RWPE1 (cell line): ENCODE data around the gene NAV3.
A peak's percentile ranks its signal among the peaks of the same experiment; 100 is the strongest.

ENCODE experiments used
- CTCF ChIA-PET: fragments of 350-600 bp; sonication (Branson Sonifier 250); formaldehyde crosslinking; extraction: SDS; loops from one replicate; lab custom pipeline; 2021; lab: Yijun Ruan, JAX
- POLR2A ChIA-PET: fragments of 400-600 bp; formaldehyde crosslinking; extraction: SDS; loops from one replicate; lab custom pipeline; 2020; ENCODE audit warnings: antibody characterized with exemption; ENCODE audit not compliant: low non-redundant PET; lab: Yijun Ruan, JAX
- DNase-seq: peaks from one replicate; pipeline ENCODE4 v3.0.0; 2012; ENCODE audit warnings: low spot score
- H3K27ac ChIP-seq: fragments of 450-650 bp; 2 replicates; pipeline ENCODE4 v1.5.1; 2017
- TF ChIP-seq, protein P1 (sequence below): fragments of 450-650 bp; conservative IDR thresholded peaks from 2 replicates; pipeline ENCODE4 v1.5.1; 2017; ENCODE audit warnings: low read depth, mild to moderate bottlenecking

The NAV3 gene

DNA sequence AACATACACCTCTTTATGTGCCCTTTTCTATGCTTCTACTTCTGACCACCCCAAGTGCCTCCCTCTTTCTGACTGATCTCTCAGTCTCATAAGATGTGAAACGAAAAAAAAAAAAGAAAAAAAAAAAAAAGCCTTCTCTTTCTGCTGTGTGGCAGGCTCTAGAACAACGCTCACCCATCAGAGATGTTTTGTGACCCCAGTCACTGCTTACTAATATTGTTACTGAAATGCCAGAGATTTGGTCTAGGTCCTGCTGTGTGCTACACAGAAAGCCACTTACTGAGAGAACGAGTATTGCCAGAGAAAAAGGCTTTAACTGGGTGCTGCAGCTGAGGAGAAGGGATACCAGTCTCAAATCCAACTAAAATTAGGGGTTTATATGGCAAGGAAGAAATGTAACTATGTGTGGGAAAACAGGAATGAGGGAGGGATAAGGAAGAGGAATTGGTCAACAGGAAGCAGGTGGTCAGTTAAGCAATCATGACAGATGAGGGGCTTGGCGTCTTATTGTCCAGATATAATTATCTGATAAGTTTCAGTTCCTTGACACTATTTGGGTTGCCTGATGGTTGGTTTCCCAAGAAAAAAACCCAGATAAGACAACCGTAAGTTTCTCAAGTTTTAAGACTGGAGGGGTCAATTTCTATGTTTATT lies 149.0 kb downstream of the NAV3 start:
- TF ChIP-seq, protein P1, sequence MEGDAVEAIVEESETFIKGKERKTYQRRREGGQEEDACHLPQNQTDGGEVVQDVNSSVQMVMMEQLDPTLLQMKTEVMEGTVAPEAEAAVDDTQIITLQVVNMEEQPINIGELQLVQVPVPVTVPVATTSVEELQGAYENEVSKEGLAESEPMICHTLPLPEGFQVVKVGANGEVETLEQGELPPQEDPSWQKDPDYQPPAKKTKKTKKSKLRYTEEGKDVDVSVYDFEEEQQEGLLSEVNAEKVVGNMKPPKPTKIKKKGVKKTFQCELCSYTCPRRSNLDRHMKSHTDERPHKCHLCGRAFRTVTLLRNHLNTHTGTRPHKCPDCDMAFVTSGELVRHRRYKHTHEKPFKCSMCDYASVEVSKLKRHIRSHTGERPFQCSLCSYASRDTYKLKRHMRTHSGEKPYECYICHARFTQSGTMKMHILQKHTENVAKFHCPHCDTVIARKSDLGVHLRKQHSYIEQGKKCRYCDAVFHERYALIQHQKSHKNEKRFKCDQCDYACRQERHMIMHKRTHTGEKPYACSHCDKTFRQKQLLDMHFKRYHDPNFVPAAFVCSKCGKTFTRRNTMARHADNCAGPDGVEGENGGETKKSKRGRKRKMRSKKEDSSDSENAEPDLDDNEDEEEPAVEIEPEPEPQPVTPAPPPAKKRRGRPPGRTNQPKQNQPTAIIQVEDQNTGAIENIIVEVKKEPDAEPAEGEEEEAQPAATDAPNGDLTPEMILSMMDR, result no peak
- DNase-seq, result no peak
- ChIA-PET POLR2A (no interaction called here), CTCF (no interaction called here)
- H3K27ac ChIP-seq, result no peak overlapping the region

DNA sequence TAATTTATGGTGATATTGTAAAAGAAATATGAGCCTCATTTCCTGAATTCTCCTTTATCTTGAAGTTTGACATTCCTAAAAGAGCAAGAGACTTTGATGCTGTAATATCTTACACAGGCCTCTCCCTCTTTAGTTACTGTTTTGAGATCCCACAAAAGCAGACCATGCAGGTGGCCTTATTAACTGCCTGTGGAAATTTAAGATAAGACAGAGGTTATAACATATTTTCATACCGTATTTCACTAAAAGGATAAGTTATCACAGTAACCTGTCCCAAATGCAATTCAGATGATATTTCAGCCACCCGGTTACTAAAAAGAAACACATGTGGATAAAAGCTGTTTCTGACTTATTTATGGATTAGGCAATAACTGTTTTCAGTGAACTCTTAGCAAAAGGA lies 150.1 kb downstream of the NAV3 start:
- no peak overlapping the region for H3K27ac ChIP-seq
- ChIA-PET CTCF (no interaction called here), POLR2A (no interaction called here)
- TF ChIP-seq, protein P1, result no peak
- no peak for DNase-seq

DNA sequence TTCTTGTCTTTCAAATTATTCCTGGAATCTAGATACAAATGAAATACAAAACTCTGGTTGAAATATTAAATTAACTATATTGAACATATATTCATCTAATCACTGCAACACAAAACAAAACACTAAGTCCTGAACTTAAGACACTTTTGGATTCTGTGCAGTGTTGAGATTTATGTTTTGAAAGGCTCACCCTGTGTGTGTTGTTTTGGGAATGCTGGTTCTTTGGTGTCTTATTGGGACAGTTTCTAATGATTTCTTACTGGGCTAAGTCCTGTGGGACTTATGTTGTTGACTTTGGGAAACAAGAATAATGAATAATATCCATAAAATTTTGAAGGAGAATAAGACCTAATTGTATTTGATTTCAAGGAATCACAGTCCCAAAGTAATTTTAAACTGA lies 153.2 kb downstream of the NAV3 start:
- ChIA-PET CTCF (no interaction called here), POLR2A (interaction anchor here (0.7 kb wide), 1 partner anchor 378 kb away, joined by 3 read pairs; no protein-coding TSS in a partner anchor)
- TF ChIP-seq, protein P1, result no peak
- no peak for DNase-seq
- no peak overlapping the region for H3K27ac ChIP-seq

DNA sequence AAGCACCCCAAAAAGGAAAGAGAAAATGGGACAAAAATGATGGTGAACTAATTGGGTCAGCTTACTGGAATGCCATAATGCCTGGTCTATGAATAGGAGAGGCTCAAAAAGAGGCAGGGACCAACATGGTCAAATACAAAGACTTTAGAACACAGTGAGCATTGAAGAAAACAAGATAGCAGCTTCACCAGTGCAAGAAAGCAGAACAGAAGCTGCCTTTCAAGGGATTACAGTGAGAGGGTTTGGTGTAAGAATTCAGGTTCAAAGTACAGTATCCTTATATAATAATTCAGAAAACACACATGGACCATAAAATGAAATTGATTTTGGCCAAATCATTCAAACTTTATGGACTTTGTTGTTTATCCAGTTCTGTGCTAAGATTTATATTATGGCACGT lies 162.1 kb downstream of the NAV3 start:
- TF ChIP-seq, protein P1, result no peak
- H3K27ac ChIP-seq, result no peak overlapping the region
- DNase-seq, result no peak
- ChIA-PET CTCF (interaction anchor here (1.1 kb wide), 1 partner anchor 22 kb away, joined by 3 read pairs; no protein-coding TSS in a partner anchor), POLR2A (no interaction called here)

DNA sequence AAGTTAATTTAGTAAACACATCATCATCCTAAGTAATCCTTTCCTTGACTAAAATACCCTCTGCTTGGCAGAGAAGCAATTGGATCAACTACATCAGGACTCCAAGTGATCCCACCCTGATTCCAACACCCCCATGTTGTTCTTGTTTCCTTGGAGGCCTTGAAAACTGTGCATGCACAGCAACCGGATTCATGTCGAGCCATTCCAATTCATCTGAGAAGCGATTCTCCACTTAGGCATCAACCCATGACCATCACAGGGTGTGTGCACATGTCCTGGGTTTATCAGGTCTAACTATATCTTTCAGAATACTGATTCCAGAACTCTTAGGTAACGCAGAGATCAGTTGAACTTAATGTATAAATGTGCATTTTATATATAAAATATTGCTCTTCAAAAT lies 163.0 kb downstream of the NAV3 start:
- DNase-seq, result no peak
- TF ChIP-seq, protein P1, result no peak
- ChIA-PET POLR2A (no interaction called here), CTCF (no interaction called here)
- H3K27ac ChIP-seq, result no peak overlapping the region

DNA sequence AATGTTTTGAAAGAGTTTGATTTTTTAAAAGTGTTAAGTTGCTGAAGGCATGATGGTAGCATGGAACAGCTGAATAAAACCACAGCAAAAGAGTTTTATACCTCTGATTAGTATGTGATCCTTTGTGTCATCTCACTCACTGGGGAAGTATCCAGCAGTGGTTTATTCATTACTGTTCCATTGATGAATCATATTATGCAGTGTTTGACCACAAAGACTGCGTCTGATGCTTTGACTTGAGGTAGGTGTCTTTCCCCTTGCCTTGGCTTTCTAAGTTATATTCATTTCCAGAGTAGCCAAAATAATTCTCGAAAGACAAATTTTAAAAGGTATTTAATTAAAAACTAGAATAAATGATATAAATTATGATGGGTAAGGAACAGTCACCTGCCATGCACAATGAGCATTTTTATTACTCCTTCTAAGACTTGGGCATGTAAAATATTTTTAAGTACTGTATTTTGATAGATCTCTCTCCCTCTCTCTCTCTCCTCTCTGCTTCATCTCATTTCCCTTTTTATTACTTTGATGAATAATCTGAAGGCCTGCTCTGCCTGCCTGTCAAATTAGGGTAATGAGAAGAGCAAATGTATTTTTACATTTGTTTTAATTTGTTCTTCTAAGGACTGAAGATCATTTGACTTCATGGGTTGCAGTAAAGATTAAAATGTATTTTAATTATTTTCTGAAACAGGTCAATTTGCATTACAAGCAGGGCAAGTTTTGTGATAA lies 164.9 kb downstream of the NAV3 start:
- ChIA-PET CTCF (interaction anchor here (0.6 kb wide), 2 partner anchors 38 to 67 kb away, joined by 3 to 4 read pairs; no protein-coding TSS in a partner anchor), POLR2A (no interaction called here)
- TF ChIP-seq, protein P1, result no peak
- H3K27ac ChIP-seq, result no peak overlapping the region
- peak; percentile 42 for DNase-seq
